SU-DHL-6 (cell line): ENCODE measurements around the gene TNNI3K.

Experiments
- H2AFZ ChIP-seq: fragments of 200-600 bp; sonication (generic); 2 replicates; pipeline ENCODE4 v1.6.1; 2014; ENCODE audit warnings: low read depth, mild to moderate bottlenecking, moderate library complexity, mixed read lengths, antibody characterized with exemption, low read length; ENCODE audit not compliant: severe bottlenecking
- H3F3A ChIP-seq: fragments of 200-600 bp; shearing (Covaris generic); 2 replicates; pipeline ENCODE4 v1.6.0; 2016; ENCODE audit warnings: antibody characterized with exemption, mild to moderate bottlenecking; ENCODE audit not compliant: insufficient read depth
- H3K27ac ChIP-seq: fragments of 200-600 bp; sonication (generic); 2 replicates; pipeline ENCODE4 v1.5.1; 2016; ENCODE audit warnings: low read depth, mild to moderate bottlenecking, low read length, moderate library complexity, mixed read lengths
- H3K27me3 ChIP-seq: fragments of 200-600 bp; sonication (generic), shearing (Covaris generic); 2 replicates; pipeline ENCODE4 v1.6.0; 2014; ENCODE audit warnings: mild to moderate bottlenecking, low read length
- H3K36me3 ChIP-seq: fragments of 200-600 bp; sonication (generic); 2 replicates; pipeline ENCODE4 v1.6.1; 2014; ENCODE audit warnings: mild to moderate bottlenecking, low read length, mixed read lengths
- H3K4me2 ChIP-seq: fragments of 300-600, 200-600 bp; shearing (Covaris generic), sonication (generic); 2 replicates; pipeline ENCODE4 v1.6.0; 2014; ENCODE audit warnings: low read length, low read depth, mild to moderate bottlenecking; ENCODE audit not compliant: poor library complexity, severe bottlenecking
- H3K4me3 ChIP-seq: fragments of 200-600 bp; sonication (generic); 2 replicates; pipeline ENCODE4 v1.5.1; 2014; ENCODE audit warnings: antibody characterized with exemption, low read length, mild to moderate bottlenecking, mixed read lengths; ENCODE audit not compliant: insufficient read depth, poor library complexity, severe bottlenecking
- H3K79me2 ChIP-seq: fragments of 200-600 bp; sonication (generic); 2 replicates; pipeline ENCODE4 v1.6.1; 2014; ENCODE audit warnings: mild to moderate bottlenecking, low read length, moderate library complexity; ENCODE audit not compliant: insufficient read depth
- H3K9ac ChIP-seq: fragments of 200-600 bp; sonication (generic); 2 replicates; pipeline ENCODE4 v1.7.0; 2014; ENCODE audit warnings: mild to moderate bottlenecking, low read length
- H3K9me2 ChIP-seq: fragments of 200-600 bp; sonication (generic); replicated peaks from 2 replicates; pipeline ENCODE4 v1.6.1; 2014; ENCODE audit warnings: low read length; ENCODE audit not compliant: insufficient read depth
- H3K9me3 ChIP-seq: fragments of 200-600 bp; sonication (generic); 2 replicates; pipeline ENCODE4 v1.6.1; 2014; ENCODE audit warnings: low read length, mixed read lengths; ENCODE audit not compliant: insufficient read depth
- H4K20me1 ChIP-seq: fragments of 200-600 bp; sonication (generic); 2 replicates; pipeline ENCODE4 v1.6.1; 2014; ENCODE audit warnings: low read depth, mild to moderate bottlenecking, antibody characterized with exemption, low read length, moderate library complexity, mixed read lengths
- EZH2phosphoT487 ChIP-seq: fragments of 200-600 bp; sonication (generic), shearing (Covaris generic); conservative IDR thresholded peaks from 2 replicates; pipeline ENCODE4 v1.6.1; 2018; ENCODE audit warnings: mild to moderate bottlenecking, antibody characterized with exemption, low read length, moderate library complexity, mixed read lengths
- TF ChIP-seq, protein P1 (sequence below): fragments of 200-600 bp; sonication (generic); IDR thresholded peaks from one replicate; pipeline ENCODE4 v1.5.1; 2017; ENCODE audit warnings: antibody characterized with exemption, mild to moderate bottlenecking, low read length, moderate library complexity; ENCODE audit not compliant: insufficient read depth, poor library complexity, severe bottlenecking

The TNNI3K gene

DNA sequence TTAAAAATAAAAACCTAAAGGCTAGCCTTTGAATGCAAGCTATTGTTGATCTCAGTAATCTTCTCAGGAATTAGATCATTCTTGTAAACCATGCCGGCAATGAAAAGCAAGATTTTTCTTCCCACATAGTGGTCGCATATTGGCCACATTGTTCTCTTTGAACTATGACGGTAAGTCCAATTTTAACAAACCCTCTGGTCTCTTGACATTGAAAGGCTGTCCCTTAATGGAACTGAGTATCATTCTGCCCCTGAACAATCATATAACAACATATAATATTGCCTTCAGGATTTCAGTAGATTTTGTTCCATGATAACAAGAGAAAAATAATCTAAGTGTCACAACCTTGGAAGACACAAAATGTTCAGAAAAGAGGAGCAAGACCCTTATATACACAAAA, 1.3 kb downstream of the TNNI3K start:
- no peak overlapping the region for H3K27ac ChIP-seq
- H3F3A ChIP-seq, result no peaks in the 10 kb centered on the region
- H3K4me2 ChIP-seq, result no peak overlapping the region
- no peaks in the 10 kb centered on the region for H3K27me3 ChIP-seq
- no peaks in the 10 kb centered on the region for H4K20me1 ChIP-seq
- H2AFZ ChIP-seq, result no peak overlapping the region
- no peaks in the 10 kb centered on the region for H3K36me3 ChIP-seq
- no peaks in the 10 kb centered on the region for H3K9me3 ChIP-seq
- H3K9me2 ChIP-seq, result no peaks in the 10 kb centered on the region
- TF ChIP-seq EZH2phosphoT487, result no peak
- TF ChIP-seq, protein P1, sequence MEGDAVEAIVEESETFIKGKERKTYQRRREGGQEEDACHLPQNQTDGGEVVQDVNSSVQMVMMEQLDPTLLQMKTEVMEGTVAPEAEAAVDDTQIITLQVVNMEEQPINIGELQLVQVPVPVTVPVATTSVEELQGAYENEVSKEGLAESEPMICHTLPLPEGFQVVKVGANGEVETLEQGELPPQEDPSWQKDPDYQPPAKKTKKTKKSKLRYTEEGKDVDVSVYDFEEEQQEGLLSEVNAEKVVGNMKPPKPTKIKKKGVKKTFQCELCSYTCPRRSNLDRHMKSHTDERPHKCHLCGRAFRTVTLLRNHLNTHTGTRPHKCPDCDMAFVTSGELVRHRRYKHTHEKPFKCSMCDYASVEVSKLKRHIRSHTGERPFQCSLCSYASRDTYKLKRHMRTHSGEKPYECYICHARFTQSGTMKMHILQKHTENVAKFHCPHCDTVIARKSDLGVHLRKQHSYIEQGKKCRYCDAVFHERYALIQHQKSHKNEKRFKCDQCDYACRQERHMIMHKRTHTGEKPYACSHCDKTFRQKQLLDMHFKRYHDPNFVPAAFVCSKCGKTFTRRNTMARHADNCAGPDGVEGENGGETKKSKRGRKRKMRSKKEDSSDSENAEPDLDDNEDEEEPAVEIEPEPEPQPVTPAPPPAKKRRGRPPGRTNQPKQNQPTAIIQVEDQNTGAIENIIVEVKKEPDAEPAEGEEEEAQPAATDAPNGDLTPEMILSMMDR, result no peak
- H3K79me2 ChIP-seq, result no peaks in the 10 kb centered on the region
- no peak overlapping the region for H3K9ac ChIP-seq
- H3K4me3 ChIP-seq, result no peak overlapping the region

DNA sequence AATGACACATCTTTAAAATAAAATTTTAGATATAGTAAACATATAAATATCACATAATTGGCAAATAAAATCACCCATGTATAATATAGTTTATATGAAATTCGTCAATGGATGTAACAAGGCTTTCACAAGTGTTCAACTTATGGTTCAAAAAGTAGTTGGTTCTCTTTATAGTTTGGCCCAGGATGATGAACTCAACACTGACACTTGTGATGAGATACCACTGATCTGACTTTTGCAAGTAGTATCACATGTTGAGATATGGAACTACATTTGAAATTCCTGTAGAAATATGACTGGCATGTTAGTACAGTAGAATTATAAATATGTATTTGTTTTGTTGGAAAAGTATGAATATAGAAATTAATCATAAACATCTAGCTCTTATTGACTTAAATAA, 1.8 kb downstream of the TNNI3K start:
- Histone ChIP-seq H3K4me3 (no peak overlapping the region), H3K9ac (no peak overlapping the region), H3K9me3 (no peaks in the 10 kb centered on the region), H3K79me2 (no peaks in the 10 kb centered on the region), H3K27ac (no peak overlapping the region), H2AFZ (no peak overlapping the region), H3K9me2 (no peaks in the 10 kb centered on the region), H4K20me1 (no peaks in the 10 kb centered on the region), H3K4me2 (no peak overlapping the region), H3K27me3 (no peaks in the 10 kb centered on the region), H3F3A (no peaks in the 10 kb centered on the region), H3K36me3 (no peaks in the 10 kb centered on the region)
- TF ChIP-seq, protein P1, result no peak
- TF ChIP-seq EZH2phosphoT487, result no peak

DNA sequence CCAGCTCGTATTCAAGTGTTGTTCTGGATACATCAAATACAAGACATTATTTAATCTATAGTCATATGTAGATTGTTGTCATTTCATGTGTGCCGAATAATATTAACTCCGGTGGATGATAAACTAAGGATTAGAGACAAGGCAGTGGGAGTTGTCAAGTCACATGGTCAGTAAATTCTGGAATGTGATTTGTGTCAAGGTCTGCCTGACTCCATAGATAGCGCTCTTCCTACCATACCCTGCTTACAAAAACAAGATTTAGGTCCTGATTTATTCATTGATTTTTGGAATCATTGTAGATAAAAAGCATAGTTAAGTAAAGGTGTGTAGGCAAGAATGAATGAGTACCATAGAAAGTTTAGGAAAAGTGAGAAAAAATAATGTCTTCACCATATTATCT, 2.6 kb downstream of the TNNI3K start:
- Histone ChIP-seq H3K27ac (no peak overlapping the region), H3K4me2 (no peak overlapping the region), H3K4me3 (no peak overlapping the region), H4K20me1 (no peaks in the 10 kb centered on the region), H3K9ac (no peak overlapping the region), H3K79me2 (no peaks in the 10 kb centered on the region), H3K27me3 (no peaks in the 10 kb centered on the region), H2AFZ (no peak overlapping the region), H3F3A (no peaks in the 10 kb centered on the region), H3K36me3 (no peaks in the 10 kb centered on the region), H3K9me3 (no peaks in the 10 kb centered on the region), H3K9me2 (no peaks in the 10 kb centered on the region)
- TF ChIP-seq, protein P1, result no peak
- no peak for TF ChIP-seq EZH2phosphoT487
